Measurements from ENCODE around the gene TPSD1.
"Not testable (repeated sequence)": the region's sequence is repeated elsewhere in the genome, so short reads cannot be mapped to it uniquely, and the experiment has no call there.

DNA sequence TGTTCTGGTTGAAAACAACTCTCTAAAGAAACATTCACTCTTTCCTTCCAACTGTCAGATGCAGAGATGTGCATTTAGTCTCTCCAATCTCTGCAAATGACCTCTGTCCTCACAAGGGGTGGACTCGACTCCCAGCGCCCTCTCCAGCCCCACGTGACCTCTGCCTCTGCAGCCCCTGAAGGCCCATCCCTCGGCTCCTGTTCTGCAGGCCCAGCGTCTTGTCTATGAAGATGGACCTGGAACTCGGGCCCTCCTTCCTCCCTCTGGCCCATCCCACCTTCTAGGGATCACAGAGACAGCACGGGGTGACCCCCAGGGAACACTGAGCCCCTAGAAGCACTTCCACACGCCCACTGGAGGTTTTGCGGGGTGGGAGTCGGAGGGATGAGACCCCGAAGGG is 12.5 kb upstream of the TPSD1 start:
- not testable (repeated sequence) for TF ChIP-seq POLR2A (IDR thresholded peaks at IDR 0.05)
- TF ChIP-seq, protein P1, sequence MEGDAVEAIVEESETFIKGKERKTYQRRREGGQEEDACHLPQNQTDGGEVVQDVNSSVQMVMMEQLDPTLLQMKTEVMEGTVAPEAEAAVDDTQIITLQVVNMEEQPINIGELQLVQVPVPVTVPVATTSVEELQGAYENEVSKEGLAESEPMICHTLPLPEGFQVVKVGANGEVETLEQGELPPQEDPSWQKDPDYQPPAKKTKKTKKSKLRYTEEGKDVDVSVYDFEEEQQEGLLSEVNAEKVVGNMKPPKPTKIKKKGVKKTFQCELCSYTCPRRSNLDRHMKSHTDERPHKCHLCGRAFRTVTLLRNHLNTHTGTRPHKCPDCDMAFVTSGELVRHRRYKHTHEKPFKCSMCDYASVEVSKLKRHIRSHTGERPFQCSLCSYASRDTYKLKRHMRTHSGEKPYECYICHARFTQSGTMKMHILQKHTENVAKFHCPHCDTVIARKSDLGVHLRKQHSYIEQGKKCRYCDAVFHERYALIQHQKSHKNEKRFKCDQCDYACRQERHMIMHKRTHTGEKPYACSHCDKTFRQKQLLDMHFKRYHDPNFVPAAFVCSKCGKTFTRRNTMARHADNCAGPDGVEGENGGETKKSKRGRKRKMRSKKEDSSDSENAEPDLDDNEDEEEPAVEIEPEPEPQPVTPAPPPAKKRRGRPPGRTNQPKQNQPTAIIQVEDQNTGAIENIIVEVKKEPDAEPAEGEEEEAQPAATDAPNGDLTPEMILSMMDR (IDR thresholded peaks at IDR 0.05): not testable (repeated sequence)

Measured in stomach (tissue), 4 donors.